H9 (cell line): ENCODE measurements around the gene GTF2F2. TPM values are rescaled to one million over a fixed set of nuclear protein-coding genes. Genes with fewer than 3 reads are reported as not detected.

Source experiments
- DNase-seq: peaks from one replicate; pipeline ENCODE4 v3.0.0-alpha.2; 2017
- H2AFZ ChIP-seq: one replicate; pipeline ENCODE4 v1.6.1; 2013; ENCODE audit warnings: mild to moderate bottlenecking, low read length, control low read depth, moderate library complexity
- H2AK5ac ChIP-seq: 2 replicates; pipeline ENCODE4 v1.6.1; 2013; ENCODE audit warnings: low read length, control low read depth, mixed read lengths; ENCODE audit not compliant: insufficient read length
- H2BK120ac ChIP-seq: one replicate; pipeline ENCODE4 v1.6.1; 2013; ENCODE audit warnings: low read depth, mild to moderate bottlenecking, low read length, control low read depth, inconsistent platforms; ENCODE audit not compliant: poor library complexity, severe bottlenecking
- H2BK12ac ChIP-seq: 2 replicates; pipeline ENCODE4 v1.6.1; 2013; ENCODE audit warnings: low read length, control low read depth, mixed read lengths, low read depth; ENCODE audit not compliant: insufficient read length
- H2BK15ac ChIP-seq: 2 replicates; pipeline ENCODE4 v1.6.1; 2013; ENCODE audit warnings: low read depth, low read length, control low read depth
- H2BK20ac ChIP-seq: one replicate; pipeline ENCODE4 v1.6.1; 2013; ENCODE audit warnings: low read depth, mild to moderate bottlenecking, low read length, control low read depth, inconsistent platforms; ENCODE audit not compliant: poor library complexity, severe bottlenecking
- H2BK5ac ChIP-seq: 2 replicates; pipeline ENCODE4 v1.6.1; 2013; ENCODE audit warnings: low read length, control low read depth, mixed read lengths; ENCODE audit not compliant: insufficient read length
- H3K14ac ChIP-seq: 2 replicates; pipeline ENCODE4 v1.6.1; 2013; ENCODE audit warnings: low read length, control low read depth; ENCODE audit not compliant: insufficient read depth
- H3K18ac ChIP-seq: 2 replicates; pipeline ENCODE4 v1.6.1; 2013; ENCODE audit warnings: low read depth, mild to moderate bottlenecking, mixed read lengths, low read length, control low read depth; ENCODE audit not compliant: insufficient read length
- H3K23ac ChIP-seq: 2 replicates; pipeline ENCODE4 v1.6.1; 2013; ENCODE audit warnings: low read length, control low read depth, mixed read lengths, low read depth; ENCODE audit not compliant: insufficient read length
- H3K23me2 ChIP-seq: 2 replicates; pipeline ENCODE4 v1.6.1; 2013; ENCODE audit warnings: low read depth, mild to moderate bottlenecking, mixed read lengths, low read length, control low read depth; ENCODE audit not compliant: insufficient read length, poor library complexity, severe bottlenecking
- H3K27ac ChIP-seq: 2 replicates; pipeline ENCODE4 v1.5.1; 2013; ENCODE audit warnings: low read length, control low read depth, mixed read lengths, low read depth; ENCODE audit not compliant: insufficient read length
- H3K27me3 ChIP-seq: 2 replicates; pipeline ENCODE4 v1.6.1; 2013; ENCODE audit warnings: low read length, control low read depth, inconsistent platforms; ENCODE audit not compliant: insufficient read depth
- H3K4ac ChIP-seq: 2 replicates; pipeline ENCODE4 v1.6.1; 2013; ENCODE audit warnings: low read depth, mild to moderate bottlenecking, control low read depth, inconsistent platforms, low read length, moderate library complexity
- H3K4me1 ChIP-seq: 2 replicates; pipeline ENCODE4 v1.6.1; 2013; ENCODE audit warnings: low read length, control low read depth, inconsistent platforms; ENCODE audit not compliant: insufficient read depth
- H3K4me2 ChIP-seq: 2 replicates; pipeline ENCODE4 v1.6.1; 2013; ENCODE audit warnings: low read length, control low read depth, mixed read lengths; ENCODE audit not compliant: insufficient read length, insufficient read depth
- H3K56ac ChIP-seq: 2 replicates; pipeline ENCODE4 v1.6.1; 2013; ENCODE audit warnings: low read depth, mild to moderate bottlenecking, mixed read lengths, low read length, control low read depth; ENCODE audit not compliant: insufficient read length
- H3K79me1 ChIP-seq: 2 replicates; pipeline ENCODE4 v1.6.1; 2013; ENCODE audit warnings: low read depth, mild to moderate bottlenecking, moderate library complexity, low read length, control low read depth, inconsistent platforms; ENCODE audit not compliant: insufficient read depth, poor library complexity, severe bottlenecking
- H3K79me2 ChIP-seq: 2 replicates; pipeline ENCODE4 v1.6.1; 2013; ENCODE audit warnings: low read length, control low read depth, inconsistent platforms; ENCODE audit not compliant: insufficient read depth
- H3K9ac ChIP-seq: 2 replicates; pipeline ENCODE4 v1.6.1; 2013; ENCODE audit warnings: low read length, control low read depth, mixed read lengths; ENCODE audit not compliant: insufficient read length; ENCODE audit errors: extremely low read depth
- H3K9me3 ChIP-seq: one replicate; pipeline ENCODE4 v1.6.1; 2013; ENCODE audit warnings: low read depth, low read length, inconsistent platforms; ENCODE audit not compliant: control insufficient read depth
- H3T11ph ChIP-seq: one replicate; pipeline ENCODE4 v1.6.1; 2013; ENCODE audit warnings: mild to moderate bottlenecking, low read length, control low read depth, inconsistent platforms
- H4K20me1 ChIP-seq: one replicate; pipeline ENCODE4 v1.6.1; 2013; ENCODE audit not compliant: control insufficient read depth, insufficient read length, insufficient read depth
- H4K5ac ChIP-seq: 2 replicates; pipeline ENCODE4 v1.6.1; 2013; ENCODE audit warnings: low read depth, mild to moderate bottlenecking, mixed read lengths, low read length, control low read depth; ENCODE audit not compliant: insufficient read length
- H4K8ac ChIP-seq: replicated peaks from 2 replicates; pipeline ENCODE4 v1.6.1; 2013; ENCODE audit warnings: low read length, control low read depth, mixed read lengths, low read depth; ENCODE audit not compliant: insufficient read length
- H4K91ac ChIP-seq: 2 replicates; pipeline ENCODE4 v1.6.1; 2013; ENCODE audit warnings: low read depth, mild to moderate bottlenecking, moderate library complexity, mixed read lengths, low read length, control low read depth; ENCODE audit not compliant: insufficient read length
- H3K27ac Mint-ChIP-seq, 3 experiments: 2 replicates in 2 of 3; 3 replicates in 1 of 3; pipeline ENCODE4 v1.8.0; 2020 to 2021; ENCODE audit warnings: mixed read lengths in 3 of 3, mild to moderate bottlenecking in 1 of 3, moderate library complexity in 1 of 3
- H3K27me3 Mint-ChIP-seq: 2 replicates; pipeline ENCODE4 v1.8.0; 2021; ENCODE audit warnings: low read depth, mild to moderate bottlenecking, moderate library complexity, mixed read lengths
- H3K36me3 Mint-ChIP-seq, 3 experiments: 2 replicates in 2 of 3; 3 replicates in 1 of 3; pipeline ENCODE4 v1.8.0; 2020 to 2021; ENCODE audit warnings: low read depth in 3 of 3, mixed read lengths in 3 of 3; ENCODE audit not compliant: insufficient read depth in 1 of 3
- H3K4me1 Mint-ChIP-seq, 2 experiments: 2 replicates each; pipeline ENCODE4 v1.8.0; 2020; ENCODE audit warnings: mixed read lengths in 2 of 2
- H3K4me3 Mint-ChIP-seq, 2 experiments: 2 replicates in 1 of 2; 3 replicates in 1 of 2; pipeline ENCODE4 v1.8.0; 2020 to 2021; ENCODE audit warnings: mild to moderate bottlenecking in 2 of 2, mixed read lengths in 2 of 2, moderate library complexity in 1 of 2
- H3K9me3 Mint-ChIP-seq, 2 experiments: 2 replicates in 1 of 2; 3 replicates in 1 of 2; pipeline ENCODE4 v1.8.0; 2020; ENCODE audit warnings: mild to moderate bottlenecking in 2 of 2, mixed read lengths in 2 of 2, moderate library complexity in 1 of 2
- CTCF ChIP-seq: fragments of 200-600 bp; sonication (generic); conservative IDR thresholded peaks from 3 replicates; pipeline ENCODE4 v1.8.0; 2021; ENCODE audit warnings: antibody characterized with exemption, mild to moderate bottlenecking
- WGBS: extraction: QIAGEN DNeasy Blood & Tissue Kit; methylation state at CpG from one replicate; pipeline ENCODE4 v1.1.7; 2013; ENCODE audit warnings: missing lambda C conversion rate, low lambda C conversion rate, mixed read lengths; ENCODE audit not compliant: insufficient read length; ENCODE audit errors: extremely low coverage; 5-methylcytosine and 5-hydroxymethylcytosine counted together
- total RNA-seq: library from RNA; stranded (reverse); gene quantifications from 2 replicates; pipeline ENCODE4 v1.2.1, GENCODE V29; 2021

The GTF2F2 gene
- total RNA-seq, 1 experiment from 2014 or later = 29.6 TPM

- H2BK15ac ChIP-seq = no peak overlapping the region
- no peaks in the 10 kb centered on the region for H3K23me2 ChIP-seq
- Mint-ChIP-seq H3K9me3 (no peaks in the 10 kb centered on the region), H3K4me3 (no peak overlapping the region), H3K4me1 (peaks cover 6 to 9% of the 10 kb centered on the region in 2 experiments; a peak in 3 of 4 replicates), H3K27me3 (no peaks in the 10 kb centered on the region), H3K36me3 (peaks cover 0 to 4% (median 0%) of the 10 kb centered on the region in 3 experiments; a peak in 1 of 7 replicates), H3K27ac (peak overlapping the region in 2 of 3 experiments; percentile 46 to 90; a peak in 4 of 7 replicates)
- WGBS = no CpG with 5 or more reads among the region's 9 CpGs
- H3K27me3 ChIP-seq = no peaks in the 10 kb centered on the region
- no peak overlapping the region for H3K18ac ChIP-seq
- H3K9ac ChIP-seq = no peak overlapping the region
- H3T11ph ChIP-seq = no peak overlapping the region
- DNase-seq = no peak
- no peak overlapping the region for H2AFZ ChIP-seq
- no peak overlapping the region for H4K91ac ChIP-seq
- no peak overlapping the region for H3K56ac ChIP-seq
- no peak overlapping the region for H3K23ac ChIP-seq
- no peak overlapping the region for H2BK5ac ChIP-seq
- no peaks in the 10 kb centered on the region for H3K79me2 ChIP-seq
- no peak overlapping the region for H3K4ac ChIP-seq
- no peak overlapping the region for H3K14ac ChIP-seq
- TF ChIP-seq CTCF = peak; percentile 21; the same call in 2 of the 3 replicates
- H3K79me1 ChIP-seq = no peaks in the 10 kb centered on the region
- H2BK20ac ChIP-seq = no peak overlapping the region
- no peak overlapping the region for H2BK120ac ChIP-seq
- no peak overlapping the region for H4K5ac ChIP-seq
- no peaks in the 10 kb centered on the region for H3K9me3 ChIP-seq
- no peaks in the 10 kb centered on the region for H4K20me1 ChIP-seq
- H3K4me1 ChIP-seq = no peaks in the 10 kb centered on the region
- H3K4me2 ChIP-seq = no peak overlapping the region
- H3K27ac ChIP-seq = no peak overlapping the region
- H4K8ac ChIP-seq = no peak overlapping the region
- no peak overlapping the region for H2BK12ac ChIP-seq
- no peak overlapping the region for H2AK5ac ChIP-seq
Observed at GRCh38 chr13:45327253-45327955, 207.1 kb downstream of the GTF2F2 start.
